Lung (tissue), 12 donors: Measurements from ENCODE around the gene ABCC4. TPM values are rescaled to one million over a fixed set of nuclear protein-coding genes. Genes with fewer than 3 reads are reported as not detected.

Source experiments
- ATAC-seq: fragments of 200-7000 bp; cut with Tn5 transposase; one replicate; pipeline ENCODE4 v1.9.1; 2020; ENCODE audit warnings: moderate number of reproducible peaks; ENCODE audit not compliant: insufficient read depth, low FRiP score
- DNase-seq, 3 donors: peaks; one replicate each; pipeline ENCODE4 v3.0.0-alpha.2; 2013 to 2017
- H3K27ac ChIP-seq, 2 donors: one replicate each; pipeline ENCODE4 v1.5.1; 2013; ENCODE audit warnings: mild to moderate bottlenecking in 2 of 2, moderate library complexity in 2 of 2, control low read depth in 1 of 2, inconsistent platforms in 1 of 2, low read depth in 1 of 2, low read length in 1 of 2
- H3K27me3 ChIP-seq, 3 donors: one replicate each; pipeline ENCODE4 v1.5.1; 2013; ENCODE audit warnings: low read length in 2 of 3; ENCODE audit not compliant: control insufficient read depth in 3 of 3, insufficient read depth in 3 of 3
- H3K36me3 ChIP-seq, 4 donors: one replicate each; pipeline ENCODE4 v1.5.1; 2013; ENCODE audit warnings: low read length in 4 of 4, mild to moderate bottlenecking in 1 of 4, moderate library complexity in 1 of 4; ENCODE audit not compliant: control insufficient read depth in 4 of 4, insufficient read depth in 4 of 4
- H3K4me1 ChIP-seq, 5 donors: one replicate each; pipeline ENCODE4 v1.5.1; 2013; ENCODE audit warnings: low read length in 5 of 5, mild to moderate bottlenecking in 2 of 5, moderate library complexity in 1 of 5; ENCODE audit not compliant: control insufficient read depth in 5 of 5, insufficient read depth in 5 of 5
- H3K4me3 ChIP-seq: one replicate; pipeline ENCODE4 v1.5.1; 2013; ENCODE audit warnings: mild to moderate bottlenecking, control low read depth, moderate library complexity
- H3K9ac ChIP-seq, 2 donors: one replicate each; pipeline ENCODE4 v1.5.1; 2013; ENCODE audit warnings: low read length in 2 of 2, control low read depth in 1 of 2; ENCODE audit not compliant: insufficient read depth in 1 of 2
- H3K9me3 ChIP-seq, 4 donors: one replicate each; pipeline ENCODE4 v1.5.1; 2013; ENCODE audit warnings: low read length in 3 of 4, mild to moderate bottlenecking in 1 of 4, moderate library complexity in 1 of 4; ENCODE audit not compliant: control insufficient read depth in 4 of 4, insufficient read depth in 3 of 4
- CTCF ChIP-seq: IDR thresholded peaks from 2 replicates; pipeline ENCODE4 v1.5.1; 2012; ENCODE audit warnings: mild to moderate bottlenecking; ENCODE audit errors: control extremely low read depth, extremely low read depth
- WGBS, 2 donors: extraction: QIAGEN DNeasy Blood & Tissue Kit; methylation state at CpG; one replicate each; pipeline ENCODE4 v1.1.7; 2013; 5-methylcytosine and 5-hydroxymethylcytosine counted together
- polyA plus RNA-seq, 2 donors: library from polyadenylated mRNA; stranded (reverse); fragments of 200-250 nt; gene quantifications; one replicate each; pipeline ENCODE4 v1.2.1, GENCODE V29; 2013
- total RNA-seq, 2 donors: library from RNA; depleted of rRNA in 1 of 2; stranded (reverse); fragments of >200 nt in 1 of 2; gene quantifications; one replicate each; pipeline ENCODE4 v1.2.1, GENCODE V29; 2014 to 2021
- donor health status: control.
- donor health status: control.
- donor health status: Bipolar disorder and iron deficiency.
- donor health status: healthy.
- donor health status: DM: yes; HTN: yes; CAD: no.

Gene ABCC4
- total and polyA plus RNA-seq, 4 donors = 7.1 to 38.7 (median 20.6) TPM

GRCh38 chr13:95056266-95056665 lies 245.0 kb downstream of the ABCC4 start:
- no peak for DNase-seq
- no peak for TF ChIP-seq CTCF

GRCh38 chr13:95050800-95051615 lies 250.2 kb downstream of the ABCC4 start:
- no peaks in the 10 kb centered on the region for H3K27me3 ChIP-seq
- H3K27ac ChIP-seq = no peak overlapping the region
- no peak overlapping the region for H3K9ac ChIP-seq
- peaks cover 0 to 2% (median 0%) of the 10 kb centered on the region in 4 donors for H3K36me3 ChIP-seq
- H3K4me1 ChIP-seq = peaks cover 0 to 2% (median 0%) of the 10 kb centered on the region in 5 donors
- WGBS, 2 donors = 39 to 71% methylated on average over 3 of the region's 3 CpGs
- no peak for ATAC-seq
- H3K4me3 ChIP-seq = no peak overlapping the region
- H3K9me3 ChIP-seq = no peaks in the 10 kb centered on the region
- no peak for TF ChIP-seq CTCF
- DNase-seq = no peak

More at GRCh38 chr13:95056266-95056665, 245.0 kb downstream of the ABCC4 start:
- no peak overlapping the region for H3K27ac ChIP-seq
- H3K4me1 ChIP-seq = peaks cover 0 to 2% (median 0%) of the 10 kb centered on the region in 5 donors
- 89% methylated on average over 1 of the region's 1 CpG for WGBS, 2 donors
- H3K9ac ChIP-seq = no peak overlapping the region
- H3K4me3 ChIP-seq = no peak overlapping the region
- ATAC-seq = no peak
- H3K9me3 ChIP-seq = no peaks in the 10 kb centered on the region
- peaks cover 0 to 2% (median 0%) of the 10 kb centered on the region in 4 donors for H3K36me3 ChIP-seq
- H3K27me3 ChIP-seq = no peaks in the 10 kb centered on the region

- H3K9ac ChIP-seq = no peak overlapping the region
- ATAC-seq (no peak), DNase-seq (no peak)
- H3K27me3 ChIP-seq = no peaks in the 10 kb centered on the region
- peaks cover 0 to 2% (median 0%) of the 10 kb centered on the region in 4 donors for H3K36me3 ChIP-seq
- 69 to 86% methylated on average over 1 of the region's 1 CpG for WGBS, 2 donors
- no peak for TF ChIP-seq CTCF
- peaks cover 0 to 2% (median 0%) of the 10 kb centered on the region in 5 donors for H3K4me1 ChIP-seq
- H3K9me3 ChIP-seq = no peaks in the 10 kb centered on the region
- no peak overlapping the region for H3K27ac ChIP-seq
- no peak overlapping the region for H3K4me3 ChIP-seq
These were observed 251.5 kb downstream of the ABCC4 start for GRCh38 chr13:95049772-95050171.
